ENCODE results near the gene DPYSL5. TPM values are rescaled to one million over a fixed set of nuclear protein-coding genes. Genes with fewer than 3 reads are reported as not detected.

Gene DPYSL5
- total RNA-seq (not detected in 2 replicates), polyA plus RNA-seq (not detected in 2 replicates), polyA minus RNA-seq (ENCODE audit: low replicate concordance) (not detected in 2 replicates)
- not detected in 2 replicates for polyA plus RNA-seq (2012)

DNA sequence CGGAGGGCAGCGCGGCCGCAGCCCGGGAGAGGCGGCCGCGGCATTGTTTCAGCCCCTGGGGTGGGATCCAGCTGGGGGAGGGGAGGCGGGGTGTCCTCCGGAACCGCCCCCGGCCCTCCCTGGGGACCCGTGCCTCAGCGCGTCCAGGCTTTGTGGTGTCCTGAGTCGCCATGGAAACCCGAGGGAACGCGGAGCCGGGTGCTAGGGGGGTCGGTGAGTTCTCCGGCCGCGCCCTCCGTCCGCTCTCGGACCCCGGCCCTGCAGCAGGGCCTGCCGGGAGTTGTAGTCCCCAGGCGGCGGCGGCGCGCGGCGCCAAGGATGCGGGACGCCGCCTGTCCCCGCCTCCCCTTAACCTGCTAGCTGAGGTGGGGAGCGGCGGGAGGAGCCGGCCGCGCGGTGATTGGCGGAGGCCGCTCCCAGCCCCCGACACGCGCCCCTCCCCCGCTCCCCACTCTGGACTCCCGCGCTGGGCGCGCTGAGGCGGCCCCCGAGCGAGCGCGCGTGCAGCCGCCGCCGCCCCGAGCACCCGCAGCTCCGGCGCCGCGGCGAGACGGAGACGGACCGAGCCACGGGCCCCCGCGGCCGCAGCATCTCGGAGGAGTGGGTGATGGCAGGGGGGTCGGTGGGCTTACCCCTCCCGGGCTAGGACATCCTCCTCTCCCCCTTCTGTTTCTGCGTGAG is at the start of gene DPYSL5:
Gene DPYSL5 (plus strand): TSS at position 478 of the 681 bp plus-strand sequence. CDS start 50,368 bp downstream, outside the sequence.
- no peak within 1 kb of the TSS for H3K4me3 ChIP-seq (replicated peaks in 1 of 4; ENCODE audit: control extremely low read depth in 1 of 4, insufficient read depth in 1 of 4, low read depth in 3 of 4, low read length in 4 of 4)
- no peaks in the 10 kb centered on the region for H3K36me3 ChIP-seq (ENCODE audit: control insufficient read depth, insufficient read depth, low read length)
- H2AFZ ChIP-seq (ENCODE audit: low read length) = no peak within 1 kb of the TSS
- H3K9me3 ChIP-seq (ENCODE audit: control insufficient read depth, insufficient read depth, low read depth, low read length) = no peaks in the 10 kb centered on the region
- no peak within 1 kb of the TSS for H3K9ac ChIP-seq (ENCODE audit: insufficient read depth, low read length)
- DNase-seq (ENCODE audit: low read depth in 2 of 2) = no peak
- peaks cover 2% of the 10 kb centered on the region for H3K4me1 ChIP-seq (ENCODE audit: control insufficient read depth, extremely low read depth, insufficient read depth, low read length)
- H3K79me2 ChIP-seq (ENCODE audit: control insufficient read depth, insufficient read depth, low read length) = no peaks in the 10 kb centered on the region
- H3K27ac ChIP-seq (ENCODE audit: insufficient read depth, low read length) = no peak within 1 kb of the TSS
- H3K27me3 ChIP-seq (ENCODE audit: control insufficient read depth, insufficient read depth, low read length) = peaks cover 60% of the 10 kb centered on the region
- peak within 1 kb of the TSS; percentile 35 for H3K4me2 ChIP-seq (ENCODE audit: extremely low read depth, insufficient read depth, low read length)
- no peaks in the 10 kb centered on the region for H4K20me1 ChIP-seq (ENCODE audit: control insufficient read depth, extremely low read depth, insufficient read depth, low read length)
- no peak for TF ChIP-seq CTCF (conservative IDR thresholded peaks at IDR 0.05 in 1 of 2, IDR thresholded peaks at IDR 0.05 in 1 of 2; ENCODE audit: low read depth in 1 of 2, low read length in 2 of 2)
- peak; percentile 62 for TF ChIP-seq EZH2 (IDR thresholded peaks at IDR 0.05; ENCODE audit: low read length, missing control alignments)

DNA sequence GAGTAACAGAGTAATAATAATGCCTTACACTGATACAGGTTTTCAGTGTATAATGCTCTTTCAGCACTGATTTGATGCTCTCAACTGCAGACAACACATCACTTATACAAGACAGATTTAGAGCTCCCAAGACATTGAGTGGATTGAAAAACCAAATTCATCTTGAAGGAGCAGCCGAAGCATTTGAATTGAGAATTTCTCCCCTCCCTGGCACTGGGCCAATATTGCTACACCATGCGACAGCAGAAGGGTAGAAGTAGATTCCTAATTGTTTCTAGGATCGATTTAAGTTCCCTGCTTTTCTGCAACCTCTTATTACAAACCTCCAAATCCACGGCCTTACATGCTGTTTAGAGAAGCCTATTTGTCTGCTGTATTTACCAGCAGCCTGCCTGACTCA is 46.6 kb upstream of the DPYSL5 start:
- no peak for DNase-seq (ENCODE audit: low read depth in 2 of 2)
- TF ChIP-seq CTCF (conservative IDR thresholded peaks at IDR 0.05 in 1 of 2, IDR thresholded peaks at IDR 0.05 in 1 of 2; ENCODE audit: low read depth in 1 of 2, low read length in 2 of 2) = no peak
- no peak for TF ChIP-seq EZH2 (IDR thresholded peaks at IDR 0.05; ENCODE audit: low read length, missing control alignments)
- no peaks in the 10 kb centered on the region for H3K4me1 ChIP-seq (ENCODE audit: control insufficient read depth, extremely low read depth, insufficient read depth, low read length)
- no peaks in the 10 kb centered on the region for H4K20me1 ChIP-seq (ENCODE audit: control insufficient read depth, extremely low read depth, insufficient read depth, low read length)
- no peaks in the 10 kb centered on the region for H3K9me3 ChIP-seq (ENCODE audit: control insufficient read depth, insufficient read depth, low read depth, low read length)
- H3K4me2 ChIP-seq (ENCODE audit: extremely low read depth, insufficient read depth, low read length) = no peak overlapping the region
- H3K4me3 ChIP-seq (replicated peaks in 1 of 4; ENCODE audit: control extremely low read depth in 1 of 4, insufficient read depth in 1 of 4, low read depth in 3 of 4, low read length in 4 of 4) = no peak overlapping the region
- H3K27me3 ChIP-seq (ENCODE audit: control insufficient read depth, insufficient read depth, low read length) = no peaks in the 10 kb centered on the region
- H3K9ac ChIP-seq (ENCODE audit: insufficient read depth, low read length) = no peak overlapping the region
- H3K79me2 ChIP-seq (ENCODE audit: control insufficient read depth, insufficient read depth, low read length) = no peaks in the 10 kb centered on the region
- peaks cover 4% of the 10 kb centered on the region for H3K36me3 ChIP-seq (ENCODE audit: control insufficient read depth, insufficient read depth, low read length)
- no peak overlapping the region for H2AFZ ChIP-seq (ENCODE audit: low read length)
- H3K27ac ChIP-seq (ENCODE audit: insufficient read depth, low read length) = no peak overlapping the region

GRCh38 chr2:26801796-26802195 is 46.1 kb upstream of the DPYSL5 start:
- Histone ChIP-seq H3K27ac (ENCODE audit: insufficient read depth, low read length) (no peak overlapping the region), H3K9me3 (ENCODE audit: control insufficient read depth, insufficient read depth, low read depth, low read length) (no peaks in the 10 kb centered on the region), H3K9ac (ENCODE audit: insufficient read depth, low read length) (no peak overlapping the region), H3K4me3 (replicated peaks in 1 of 4; ENCODE audit: control extremely low read depth in 1 of 4, insufficient read depth in 1 of 4, low read depth in 3 of 4, low read length in 4 of 4) (no peak overlapping the region), H2AFZ (ENCODE audit: low read length) (no peak overlapping the region), H4K20me1 (ENCODE audit: control insufficient read depth, extremely low read depth, insufficient read depth, low read length) (no peaks in the 10 kb centered on the region), H3K36me3 (ENCODE audit: control insufficient read depth, insufficient read depth, low read length) (peaks cover 2% of the 10 kb centered on the region), H3K4me1 (ENCODE audit: control insufficient read depth, extremely low read depth, insufficient read depth, low read length) (no peaks in the 10 kb centered on the region), H3K27me3 (ENCODE audit: control insufficient read depth, insufficient read depth, low read length) (no peaks in the 10 kb centered on the region), H3K4me2 (ENCODE audit: extremely low read depth, insufficient read depth, low read length) (no peak overlapping the region), H3K79me2 (ENCODE audit: control insufficient read depth, insufficient read depth, low read length) (no peaks in the 10 kb centered on the region)
- TF ChIP-seq CTCF (conservative IDR thresholded peaks at IDR 0.05 in 1 of 2, IDR thresholded peaks at IDR 0.05 in 1 of 2; ENCODE audit: low read depth in 1 of 2, low read length in 2 of 2) (no peak), EZH2 (IDR thresholded peaks at IDR 0.05; ENCODE audit: low read length, missing control alignments) (no peak)
- no peak for DNase-seq (ENCODE audit: low read depth in 2 of 2)
